GM12801 (cell line): Measurements from ENCODE around the gene RMND5B.

Experiments used
- CTCF ChIP-seq: IDR thresholded peaks from one replicate; pipeline ENCODE4 v1.5.1; 2011; ENCODE audit warnings: control low read depth; ENCODE audit not compliant: insufficient read length; ENCODE audit errors: extremely low read depth

RMND5B gene

GRCh38 chr5:178196986-178197385 lies 66.2 kb downstream of the RMND5B start:
- no peak for TF ChIP-seq CTCF

- TF ChIP-seq CTCF, result no peak
These were observed 67.9 kb downstream of the RMND5B start for GRCh38 chr5:178198706-178199105.

GRCh38 chr5:178199581-178200434 lies 69.0 kb downstream of the RMND5B start:
- no peak for TF ChIP-seq CTCF
